ENCODE measurements around the gene RITA1.
A peak's percentile ranks its signal among the peaks of the same experiment; 100 is the strongest.
"Not testable (repeated sequence)": the region's sequence is repeated elsewhere in the genome, so short reads cannot be mapped to it uniquely, and the experiment has no call there.

Gene RITA1

DNA sequence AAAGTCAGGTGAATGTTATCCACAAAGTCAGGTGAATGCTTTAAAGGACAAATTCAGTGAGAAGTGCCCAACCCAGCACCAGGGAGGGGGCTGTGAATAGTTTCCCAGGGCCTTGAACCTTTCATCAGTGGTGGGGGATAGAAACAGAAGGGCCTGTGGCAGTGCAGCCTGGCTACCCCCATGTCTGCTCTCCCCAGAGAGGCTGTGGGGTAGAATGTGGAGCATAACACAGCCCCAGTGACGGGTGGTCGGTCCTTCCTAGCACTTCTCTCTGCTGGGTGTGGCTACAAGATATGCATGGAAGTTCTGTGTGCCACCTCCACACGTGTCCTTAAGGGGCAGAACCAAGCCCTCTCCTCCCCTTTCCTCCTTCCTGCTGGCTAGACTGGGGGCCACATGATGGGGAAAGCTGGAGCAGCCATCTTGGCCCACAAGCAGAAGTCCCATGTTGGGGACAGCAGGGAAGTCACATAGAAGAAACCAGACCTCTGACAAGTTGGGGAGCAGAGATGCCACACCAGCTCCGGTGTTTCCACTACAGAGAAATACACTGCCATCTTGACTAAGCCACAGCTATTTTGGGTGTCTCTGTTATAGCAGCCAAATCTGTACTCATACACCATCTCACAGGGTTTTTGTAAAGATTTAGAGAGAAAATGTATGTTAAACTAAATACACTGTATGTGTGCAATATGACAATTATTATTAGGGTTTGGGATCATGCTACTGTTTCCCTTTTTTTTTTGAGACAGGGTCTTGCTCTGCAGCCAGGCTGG, 17.0 kb downstream of the RITA1 start:
- peaks cover 61% of the 10 kb centered on the region for H3K36me3 ChIP-seq (ENCODE audit: control insufficient read depth, low read length)
- peak overlapping the region; percentile 8; the same call in 1 of the 2 replicates for H3K27ac ChIP-seq (ENCODE audit: low read depth, low read length)
- no peaks in the 10 kb centered on the region for H3K9me2 ChIP-seq (replicated peaks; ENCODE audit: control insufficient read depth, low read length)
- H4K20me1 ChIP-seq (ENCODE audit: control insufficient read depth, insufficient read depth, low read depth, low read length), result no peaks in the 10 kb centered on the region
- peaks cover 12% of the 10 kb centered on the region for H3F3A ChIP-seq (ENCODE audit: control insufficient read depth, insufficient read depth)
- H3K27me3 ChIP-seq (ENCODE audit: control insufficient read depth, low read length), result no peaks in the 10 kb centered on the region
- TF ChIP-seq, protein P1, sequence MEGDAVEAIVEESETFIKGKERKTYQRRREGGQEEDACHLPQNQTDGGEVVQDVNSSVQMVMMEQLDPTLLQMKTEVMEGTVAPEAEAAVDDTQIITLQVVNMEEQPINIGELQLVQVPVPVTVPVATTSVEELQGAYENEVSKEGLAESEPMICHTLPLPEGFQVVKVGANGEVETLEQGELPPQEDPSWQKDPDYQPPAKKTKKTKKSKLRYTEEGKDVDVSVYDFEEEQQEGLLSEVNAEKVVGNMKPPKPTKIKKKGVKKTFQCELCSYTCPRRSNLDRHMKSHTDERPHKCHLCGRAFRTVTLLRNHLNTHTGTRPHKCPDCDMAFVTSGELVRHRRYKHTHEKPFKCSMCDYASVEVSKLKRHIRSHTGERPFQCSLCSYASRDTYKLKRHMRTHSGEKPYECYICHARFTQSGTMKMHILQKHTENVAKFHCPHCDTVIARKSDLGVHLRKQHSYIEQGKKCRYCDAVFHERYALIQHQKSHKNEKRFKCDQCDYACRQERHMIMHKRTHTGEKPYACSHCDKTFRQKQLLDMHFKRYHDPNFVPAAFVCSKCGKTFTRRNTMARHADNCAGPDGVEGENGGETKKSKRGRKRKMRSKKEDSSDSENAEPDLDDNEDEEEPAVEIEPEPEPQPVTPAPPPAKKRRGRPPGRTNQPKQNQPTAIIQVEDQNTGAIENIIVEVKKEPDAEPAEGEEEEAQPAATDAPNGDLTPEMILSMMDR (IDR thresholded peaks at IDR 0.05; ENCODE audit: low read depth, low read length, poor library complexity, severe bottlenecking), result no peak
- TF ChIP-seq EZH2phosphoT487 (IDR thresholded peaks at IDR 0.05; ENCODE audit: borderline replicate concordance, low read length), result no peak
- peaks cover 71% of the 10 kb centered on the region for H3K4me1 ChIP-seq (ENCODE audit: control insufficient read depth, low read length)
- H3K4me2 ChIP-seq (ENCODE audit: low read length), result no peak overlapping the region
- H3K79me2 ChIP-seq (ENCODE audit: control insufficient read depth, low read length), result peaks cover 33% of the 10 kb centered on the region
- H3K9me3 ChIP-seq (ENCODE audit: control insufficient read depth, insufficient read depth, low read length), result no peaks in the 10 kb centered on the region
- no peak overlapping the region for H3K4me3 ChIP-seq (ENCODE audit: low read length)

DNA sequence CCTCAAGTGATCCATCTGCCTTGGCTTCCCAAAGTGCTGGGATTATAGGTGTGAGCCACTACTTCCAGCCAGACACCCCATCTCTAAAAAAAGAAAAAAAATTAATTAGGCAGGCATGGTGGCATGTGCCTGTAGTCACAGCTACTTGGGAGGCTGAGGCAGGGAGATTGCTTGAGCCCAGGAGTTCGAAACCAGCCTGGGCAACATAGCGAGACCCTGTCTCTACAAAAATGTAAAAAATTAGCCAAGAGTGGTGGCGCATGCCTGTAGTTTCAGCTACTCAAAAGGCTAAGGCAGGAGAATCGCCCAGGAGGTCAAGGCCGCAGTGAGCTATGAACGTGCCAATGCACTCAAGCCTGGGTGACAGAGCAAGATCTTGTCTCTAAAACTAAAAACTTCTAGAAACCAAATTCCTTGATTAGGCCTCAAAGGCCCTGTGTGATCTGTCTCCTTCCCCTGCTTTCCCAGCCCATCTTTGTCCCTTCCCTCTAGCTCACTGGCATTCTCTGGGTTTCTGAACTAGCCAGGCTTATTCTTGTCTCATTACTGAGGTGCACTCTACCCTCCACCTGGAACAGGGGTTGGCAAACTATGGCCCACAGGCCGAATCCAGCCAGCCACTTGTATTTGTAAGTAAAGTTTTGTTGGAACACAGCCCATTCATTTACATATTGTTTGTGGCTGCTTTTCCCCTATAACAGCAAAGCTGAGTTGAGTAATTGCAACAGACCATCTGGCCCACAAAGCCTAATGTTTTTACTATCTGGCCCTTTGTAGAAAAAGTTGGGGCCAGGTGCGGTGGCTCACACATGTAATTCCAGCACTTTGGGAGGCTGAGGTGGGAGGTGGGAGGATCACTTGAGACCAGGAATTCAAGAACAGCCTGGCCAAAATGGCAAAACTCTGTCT, 18.6 kb downstream of the RITA1 start:
- H3K27me3 ChIP-seq (ENCODE audit: control insufficient read depth, low read length), result no peaks in the 10 kb centered on the region
- peaks cover 34% of the 10 kb centered on the region for H3K79me2 ChIP-seq (ENCODE audit: control insufficient read depth, low read length)
- H3K4me1 ChIP-seq (ENCODE audit: control insufficient read depth, low read length), result peaks cover 71% of the 10 kb centered on the region
- no peaks in the 10 kb centered on the region for H3K9me3 ChIP-seq (ENCODE audit: control insufficient read depth, insufficient read depth, low read length)
- H3K4me2 ChIP-seq (ENCODE audit: low read length), result peak overlapping the region; percentile 52
- peaks cover 21% of the 10 kb centered on the region for H3F3A ChIP-seq (ENCODE audit: control insufficient read depth, insufficient read depth)
- H3K27ac ChIP-seq (ENCODE audit: low read depth, low read length), result peak overlapping the region; percentile 77
- H3K9me2 ChIP-seq (replicated peaks; ENCODE audit: control insufficient read depth, low read length), result no peaks in the 10 kb centered on the region
- H3K4me3 ChIP-seq (ENCODE audit: low read length), result peak overlapping the region; percentile 10
- H3K36me3 ChIP-seq (ENCODE audit: control insufficient read depth, low read length), result peaks cover 67% of the 10 kb centered on the region
- no peaks in the 10 kb centered on the region for H4K20me1 ChIP-seq (ENCODE audit: control insufficient read depth, insufficient read depth, low read depth, low read length)
- TF ChIP-seq, protein P1 (IDR thresholded peaks at IDR 0.05; ENCODE audit: low read depth, low read length, poor library complexity, severe bottlenecking), result no peak
- no peak for TF ChIP-seq EZH2phosphoT487 (IDR thresholded peaks at IDR 0.05; ENCODE audit: borderline replicate concordance, low read length)

DNA sequence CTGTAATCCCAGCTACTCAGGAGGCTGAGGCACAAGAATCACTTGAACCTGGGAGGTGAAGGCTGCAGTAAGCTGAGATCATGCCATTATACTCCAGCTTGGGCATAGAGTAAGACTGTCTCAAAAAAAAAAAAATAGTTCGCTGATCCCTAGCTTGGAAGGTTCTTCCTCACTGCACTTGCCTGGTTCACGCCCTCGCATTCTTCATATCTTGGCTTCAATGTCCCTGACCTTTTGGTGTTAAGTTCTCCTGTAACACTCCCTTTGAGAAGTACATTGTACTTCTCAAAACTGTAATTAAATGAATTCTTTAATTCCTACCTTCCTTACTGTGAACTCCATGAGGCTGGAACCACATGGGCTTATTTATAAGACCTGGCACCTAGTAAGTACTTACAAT, 19.3 kb downstream of the RITA1 start:
- H3K36me3 ChIP-seq (ENCODE audit: control insufficient read depth, low read length), result peaks cover 72% of the 10 kb centered on the region
- H3K4me1 ChIP-seq (ENCODE audit: control insufficient read depth, low read length), result peaks cover 78% of the 10 kb centered on the region
- peaks cover 38% of the 10 kb centered on the region for H3K79me2 ChIP-seq (ENCODE audit: control insufficient read depth, low read length)
- no peaks in the 10 kb centered on the region for H4K20me1 ChIP-seq (ENCODE audit: control insufficient read depth, insufficient read depth, low read depth, low read length)
- no peaks in the 10 kb centered on the region for H3K9me2 ChIP-seq (replicated peaks; ENCODE audit: control insufficient read depth, low read length)
- H3K27ac ChIP-seq (ENCODE audit: low read depth, low read length), result peak overlapping the region; percentile 77
- H3K27me3 ChIP-seq (ENCODE audit: control insufficient read depth, low read length), result no peaks in the 10 kb centered on the region
- TF ChIP-seq EZH2phosphoT487 (IDR thresholded peaks at IDR 0.05; ENCODE audit: borderline replicate concordance, low read length), result no peak
- TF ChIP-seq, protein P1 (IDR thresholded peaks at IDR 0.05; ENCODE audit: low read depth, low read length, poor library complexity, severe bottlenecking), result no peak
- peak overlapping the region; percentile 10 for H3K4me3 ChIP-seq (ENCODE audit: low read length)
- H3K9me3 ChIP-seq (ENCODE audit: control insufficient read depth, insufficient read depth, low read length), result no peaks in the 10 kb centered on the region
- H3F3A ChIP-seq (ENCODE audit: control insufficient read depth, insufficient read depth), result peaks cover 28% of the 10 kb centered on the region
- H3K4me2 ChIP-seq (ENCODE audit: low read length), result peak overlapping the region; percentile 52

DNA sequence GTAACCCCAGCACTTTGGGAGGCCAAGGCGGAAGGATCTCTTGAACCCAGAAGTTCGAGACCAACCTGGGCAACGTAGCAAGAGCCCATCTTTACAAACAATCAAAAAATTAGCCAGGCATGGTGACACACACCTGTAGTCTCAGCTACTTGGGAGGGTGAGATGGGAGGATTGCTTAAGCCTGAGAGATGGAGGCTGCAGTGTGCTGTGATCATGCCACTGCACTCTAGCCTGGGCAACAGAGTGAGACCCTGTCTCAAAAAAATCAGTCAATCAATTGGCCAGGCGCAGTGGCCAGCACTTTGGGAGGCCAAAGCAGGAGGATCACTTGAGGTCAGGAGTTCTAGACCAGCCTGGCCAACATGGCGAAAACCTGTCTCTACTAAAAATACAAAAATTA, 21.3 kb downstream of the RITA1 start:
- Histone ChIP-seq H3F3A (ENCODE audit: control insufficient read depth, insufficient read depth) (peaks cover 33% of the 10 kb centered on the region), H3K4me3 (ENCODE audit: low read length) (peak overlapping the region; percentile 78), H3K4me2 (ENCODE audit: low read length) (peak overlapping the region; percentile 100), H3K36me3 (ENCODE audit: control insufficient read depth, low read length) (peaks cover 78% of the 10 kb centered on the region), H3K79me2 (ENCODE audit: control insufficient read depth, low read length) (peaks cover 57% of the 10 kb centered on the region), H3K4me1 (ENCODE audit: control insufficient read depth, low read length) (peaks cover 98% of the 10 kb centered on the region), H3K27ac (ENCODE audit: low read depth, low read length) (peak overlapping the region; percentile 100)
- not testable (repeated sequence) for H4K20me1 ChIP-seq (ENCODE audit: control insufficient read depth, insufficient read depth, low read depth, low read length); H3K9me3 ChIP-seq (ENCODE audit: control insufficient read depth, insufficient read depth, low read length); H3K9me2 ChIP-seq (replicated peaks; ENCODE audit: control insufficient read depth, low read length); H3K27me3 ChIP-seq (ENCODE audit: control insufficient read depth, low read length)
